Endodermal cell (in vitro differentiated cells): ENCODE measurements around the gene CSPG4. TPM values are rescaled to one million over a fixed set of nuclear protein-coding genes. Genes with fewer than 3 reads are reported as not detected.
A peak's percentile ranks its signal among the peaks of the same experiment; 100 is the strongest.
"Not testable (repeated sequence)": the region's sequence is repeated elsewhere in the genome, so short reads cannot be mapped to it uniquely, and the experiment has no call there.

Source experiments
- DNase-seq: peaks from one replicate; pipeline ENCODE4 v3.0.0-alpha.2; 2017
- H3K27ac ChIP-seq: 2 replicates; pipeline ENCODE4 v1.5.1; 2013; ENCODE audit warnings: mild to moderate bottlenecking, low read depth, low read length, moderate library complexity
- H3K27me3 ChIP-seq: 2 replicates; pipeline ENCODE4 v1.6.1; 2013; ENCODE audit warnings: mild to moderate bottlenecking, low read length, moderate library complexity; ENCODE audit not compliant: insufficient read depth, control insufficient read depth, poor library complexity, severe bottlenecking
- H3K36me3 ChIP-seq: 2 replicates; pipeline ENCODE4 v1.7.0; 2013; ENCODE audit warnings: mild to moderate bottlenecking, low read length, moderate library complexity; ENCODE audit not compliant: control insufficient read depth, insufficient read depth
- H3K4me1 ChIP-seq: one replicate; pipeline ENCODE4 v1.7.0; 2013; ENCODE audit warnings: low read length; ENCODE audit not compliant: control insufficient read depth, insufficient read depth
- H3K4me3 ChIP-seq: 2 replicates; pipeline ENCODE4 v1.5.1; 2013; ENCODE audit warnings: mild to moderate bottlenecking, low read length, moderate library complexity
- H3K9ac ChIP-seq: 2 replicates; pipeline ENCODE4 v1.6.1; 2013; ENCODE audit warnings: mild to moderate bottlenecking, low read length, moderate library complexity; ENCODE audit not compliant: poor library complexity, severe bottlenecking; ENCODE audit errors: extremely low read depth
- H3K9me3 ChIP-seq: 2 replicates; pipeline ENCODE4 v1.6.1; 2013; ENCODE audit warnings: mild to moderate bottlenecking, low read length, moderate library complexity; ENCODE audit not compliant: control insufficient read depth
- H3K27ac Mint-ChIP-seq: 2 replicates; pipeline ENCODE4 v1.8.0; 2020; ENCODE audit warnings: mixed read lengths
- H3K27me3 Mint-ChIP-seq: 2 replicates; pipeline ENCODE4 v1.8.0; 2021; ENCODE audit warnings: mild to moderate bottlenecking, mixed read lengths; ENCODE audit not compliant: insufficient read depth
- H3K36me3 Mint-ChIP-seq: 2 replicates; pipeline ENCODE4 v1.8.0; 2020; ENCODE audit warnings: low read depth, mixed read lengths
- H3K4me1 Mint-ChIP-seq: 2 replicates; pipeline ENCODE4 v1.8.0; 2020; ENCODE audit warnings: mixed read lengths
- H3K4me3 Mint-ChIP-seq: 2 replicates; pipeline ENCODE4 v1.8.0; 2020; ENCODE audit warnings: mild to moderate bottlenecking, moderate library complexity, mixed read lengths
- H3K9me3 Mint-ChIP-seq: 2 replicates; pipeline ENCODE4 v1.8.0; 2020; ENCODE audit warnings: mild to moderate bottlenecking, mixed read lengths
- WGBS, 2 experiments: methylation state at CpG; one replicate each; pipeline versions ENCODE4 v1.1.5 to v1.1.7; 2013; ENCODE audit warnings: missing lambda C conversion rate in 2 of 2, mixed read lengths in 1 of 2; ENCODE audit not compliant: insufficient coverage in 1 of 2, insufficient read length in 1 of 2; 5-methylcytosine and 5-hydroxymethylcytosine counted together
- long read RNA-seq, 4 experiments: library from polyadenylated mRNA in 2 of 4; library from RNA in 1 of 4; library from capped mRNA in 1 of 4; stranded (forward) in 3 of 4; unstranded in 1 of 4; transcript quantifications; one replicate each; pipeline ENCODE4 v2.0.0, GENCODE V29; 2020 to 2021; ENCODE audit warnings: inconsistent platforms in 1 of 4
- polyA plus RNA-seq, 2 experiments: library from polyadenylated mRNA; stranded (reverse); fragments of 50-300 nt; gene quantifications; one replicate each; pipeline ENCODE4 v1.2.3, GENCODE V29; 2013
- total RNA-seq, 2 donors: library from RNA; stranded (reverse); fragmentation: NEBNext Ultra II Directional in 1 of 2; extraction: Animal tissue kit (Norgen Biotek cat#: 25700) in 1 of 2; gene quantifications; 2 replicates in 1 of 2; 3 replicates in 1 of 2; pipeline ENCODE4 v1.2.1, GENCODE V29; 2021
- TF ChIP-seq, protein P1 (sequence below): fragments of 200-600 bp; sonication (generic); conservative IDR thresholded peaks from 2 replicates; pipeline ENCODE4 v1.5.0; 2021; ENCODE audit warnings: antibody characterized with exemption, mild to moderate bottlenecking

The CSPG4 gene
- total RNA-seq, result 1 to 10 TPM; 1.8 to 3.3 TPM
- 3.4 TPM for polyA plus RNA-seq (2013, experiment 1 of 2)
- polyA plus RNA-seq (2013, experiment 2 of 2), result 3.3 TPM
- long read RNA-seq, experiment 1, partial matches to known transcripts, result 1 of 3 reads
- long read RNA-seq, experiment 1, other reads (novel, unspliced or antisense), result 2 of 3 reads
- long read RNA-seq, experiment 2, partial matches to known transcripts, result 2 of 5 reads
- long read RNA-seq, experiment 2, other reads (novel, unspliced or antisense), result 3 of 5 reads
- long read RNA-seq, experiment 3, partial matches to known transcripts, result 1 of 2 reads
- long read RNA-seq, experiment 3, other reads (novel, unspliced or antisense), result 1 of 2 reads
- long read RNA-seq, experiment 4, result 0 reads

DNA sequence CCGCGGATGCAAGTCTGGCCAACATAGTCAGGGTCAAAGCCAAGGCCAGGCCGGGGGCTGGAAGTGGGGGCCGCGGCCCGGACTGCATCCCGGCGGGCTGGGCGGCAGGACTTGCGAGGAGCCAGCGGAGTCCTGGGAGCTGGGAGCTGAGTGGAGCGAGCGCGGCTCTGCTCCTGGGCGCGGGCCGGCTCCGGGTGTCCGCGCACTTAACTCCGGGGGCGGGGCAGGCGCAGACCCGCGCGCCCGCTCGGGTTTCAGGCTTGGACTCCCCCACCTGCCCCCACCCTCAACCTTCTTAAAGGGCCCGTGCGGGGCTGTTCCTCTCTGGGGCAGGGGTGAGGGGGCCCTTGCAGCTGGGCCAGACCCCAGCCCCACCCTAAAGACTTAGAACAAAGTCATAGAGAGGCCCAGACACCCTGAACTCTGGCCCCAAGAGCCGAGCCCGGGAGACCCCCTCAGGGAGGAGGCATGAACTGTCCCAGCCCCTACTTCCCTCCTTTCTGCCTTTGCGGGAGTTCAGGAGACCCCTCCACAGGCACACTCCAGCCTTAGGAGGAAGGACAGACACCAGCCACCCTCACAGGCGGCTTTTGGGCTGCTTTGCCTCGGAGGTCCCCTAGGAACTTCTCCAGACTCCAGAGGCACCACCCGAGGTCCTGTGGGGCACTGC lies at the start of gene CSPG4:
Gene CSPG4, minus strand, starts transcription at position 181 of the 670 bp plus-strand sequence. Its CDS starts 93 bp downstream, at position 88.
- Histone ChIP-seq H3K4me1 (peaks cover 6% of the 10 kb centered on the region), H3K27ac (no peak within 1 kb of the TSS), H3K9me3 (no peaks in the 10 kb centered on the region), H3K27me3 (peaks cover 12% of the 10 kb centered on the region), H3K4me3 (peak within 1 kb of the TSS; percentile 58), H3K36me3 (no peaks in the 10 kb centered on the region), H3K9ac (no peak within 1 kb of the TSS)
- Mint-ChIP-seq H3K4me3 (peak within 1 kb of the TSS; percentile 31), H3K27me3 (peaks cover 14% of the 10 kb centered on the region), H3K9me3 (no peaks in the 10 kb centered on the region), H3K27ac (no peak within 1 kb of the TSS), H3K36me3 (no peaks in the 10 kb centered on the region), H3K4me1 (peaks cover 6% of the 10 kb centered on the region)
- TF ChIP-seq, protein P1, sequence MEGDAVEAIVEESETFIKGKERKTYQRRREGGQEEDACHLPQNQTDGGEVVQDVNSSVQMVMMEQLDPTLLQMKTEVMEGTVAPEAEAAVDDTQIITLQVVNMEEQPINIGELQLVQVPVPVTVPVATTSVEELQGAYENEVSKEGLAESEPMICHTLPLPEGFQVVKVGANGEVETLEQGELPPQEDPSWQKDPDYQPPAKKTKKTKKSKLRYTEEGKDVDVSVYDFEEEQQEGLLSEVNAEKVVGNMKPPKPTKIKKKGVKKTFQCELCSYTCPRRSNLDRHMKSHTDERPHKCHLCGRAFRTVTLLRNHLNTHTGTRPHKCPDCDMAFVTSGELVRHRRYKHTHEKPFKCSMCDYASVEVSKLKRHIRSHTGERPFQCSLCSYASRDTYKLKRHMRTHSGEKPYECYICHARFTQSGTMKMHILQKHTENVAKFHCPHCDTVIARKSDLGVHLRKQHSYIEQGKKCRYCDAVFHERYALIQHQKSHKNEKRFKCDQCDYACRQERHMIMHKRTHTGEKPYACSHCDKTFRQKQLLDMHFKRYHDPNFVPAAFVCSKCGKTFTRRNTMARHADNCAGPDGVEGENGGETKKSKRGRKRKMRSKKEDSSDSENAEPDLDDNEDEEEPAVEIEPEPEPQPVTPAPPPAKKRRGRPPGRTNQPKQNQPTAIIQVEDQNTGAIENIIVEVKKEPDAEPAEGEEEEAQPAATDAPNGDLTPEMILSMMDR, result no peak
- 6 to 19% methylated on average over 6 to 36 of the region's 36 CpGs for WGBS, 2 experiments
- DNase-seq, result peak; percentile 84

DNA sequence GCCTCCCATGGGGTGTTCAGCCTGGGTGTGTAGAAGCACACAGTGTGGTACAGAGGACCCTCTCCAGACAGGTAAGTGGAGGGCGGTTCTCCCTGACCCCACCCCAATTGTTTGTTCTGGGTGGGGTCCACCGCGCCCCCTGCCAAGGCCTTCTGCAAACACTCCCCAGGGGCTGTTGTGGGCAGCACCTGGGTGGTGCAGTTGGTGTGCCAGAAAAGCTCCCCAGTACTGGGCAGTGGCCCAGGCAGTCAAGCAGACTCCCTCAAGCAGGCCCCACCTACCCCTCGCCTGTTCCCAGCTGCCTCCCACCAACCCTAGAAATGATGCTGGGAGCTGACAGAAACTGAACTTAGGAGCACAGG lies 49.7 kb upstream of the CSPG4 start:
- H3K9me3 Mint-ChIP-seq, H3K27ac ChIP-seq, H3K9me3 ChIP-seq, H3K36me3 ChIP-seq, H3K4me1 Mint-ChIP-seq, H3K4me3 ChIP-seq, H3K27ac Mint-ChIP-seq, H3K4me3 Mint-ChIP-seq, H3K36me3 Mint-ChIP-seq, H3K27me3 ChIP-seq, DNase-seq, H3K4me1 ChIP-seq, H3K9ac ChIP-seq, H3K27me3 Mint-ChIP-seq: not testable (repeated sequence)
- WGBS, 2 experiments, result 55 to 78% methylated on average over 2 to 4 of the region's 4 CpGs

- no peak overlapping the region for H3K9ac ChIP-seq
- H3K9me3 Mint-ChIP-seq, result no peaks in the 10 kb centered on the region
- no peaks in the 10 kb centered on the region for H3K36me3 Mint-ChIP-seq
- H3K4me3 Mint-ChIP-seq, result no peak overlapping the region
- no peaks in the 10 kb centered on the region for H3K27me3 ChIP-seq
- DNase-seq, result no peak
- H3K27ac Mint-ChIP-seq, result no peak overlapping the region
- no peaks in the 10 kb centered on the region for H3K9me3 ChIP-seq
- peaks cover 1% of the 10 kb centered on the region for H3K27me3 Mint-ChIP-seq
- WGBS, 2 experiments, result 95 to 100% methylated on average over 7 to 10 of the region's 10 CpGs
- peaks cover 5% of the 10 kb centered on the region for H3K4me1 Mint-ChIP-seq
- H3K36me3 ChIP-seq, result no peaks in the 10 kb centered on the region
- no peak overlapping the region for H3K4me3 ChIP-seq
- TF ChIP-seq, protein P1, result no peak
- no peaks in the 10 kb centered on the region for H3K4me1 ChIP-seq
- H3K27ac ChIP-seq, result no peak overlapping the region
Measured at GRCh38 chr15:75761446-75762356, 49.1 kb upstream of the CSPG4 start.
